Endometrium (tissue), 2 donors: ENCODE data around the gene TMEM254.
"Not testable (repeated sequence)": the region's sequence is repeated elsewhere in the genome, so short reads cannot be mapped to it uniquely, and the experiment has no call there.

Experiments
- FAIRE-seq: peaks from 2 replicates; lab custom pipeline; 2012; peaks lifted over from hg19 to GRCh38; lab: Jason Lieb, UNC
- donor health status: control.
- donor health status: control.

Gene TMEM254

GRCh38 chr10:80133206-80133605 lies 54.7 kb downstream of the TMEM254 start:
- no peak for FAIRE-seq

- not testable (repeated sequence) for FAIRE-seq
These were observed 55.2 kb downstream of the TMEM254 start for GRCh38 chr10:80133687-80134086.

DNA sequence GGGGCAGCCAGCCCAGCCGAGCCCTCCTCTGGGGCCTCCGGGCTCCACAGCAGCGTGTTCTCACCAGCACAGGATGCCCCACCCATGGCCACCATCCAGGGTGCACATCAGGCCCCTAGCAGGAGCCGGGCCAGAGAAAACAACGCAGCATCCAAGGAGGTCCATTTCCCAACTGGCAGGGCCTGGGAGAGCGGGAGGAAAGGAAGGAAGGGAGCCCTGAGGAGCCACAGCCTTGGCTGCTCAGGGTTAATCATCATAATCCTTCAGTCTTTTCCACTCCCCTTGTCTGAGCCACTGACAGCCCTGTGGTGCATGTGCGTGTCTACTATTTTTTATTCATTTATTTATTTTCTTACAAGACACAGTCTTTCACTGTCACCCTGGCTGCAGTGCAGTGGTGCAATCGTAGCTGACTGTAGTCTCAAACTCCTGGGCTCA lies 57.7 kb downstream of the TMEM254 start:
- no peak for FAIRE-seq

- FAIRE-seq: no peak
These were observed 58.8 kb downstream of the TMEM254 start for GRCh38 chr10:80137031-80137862.

GRCh38 chr10:80137920-80138319 lies 59.5 kb downstream of the TMEM254 start:
- no peak for FAIRE-seq

DNA sequence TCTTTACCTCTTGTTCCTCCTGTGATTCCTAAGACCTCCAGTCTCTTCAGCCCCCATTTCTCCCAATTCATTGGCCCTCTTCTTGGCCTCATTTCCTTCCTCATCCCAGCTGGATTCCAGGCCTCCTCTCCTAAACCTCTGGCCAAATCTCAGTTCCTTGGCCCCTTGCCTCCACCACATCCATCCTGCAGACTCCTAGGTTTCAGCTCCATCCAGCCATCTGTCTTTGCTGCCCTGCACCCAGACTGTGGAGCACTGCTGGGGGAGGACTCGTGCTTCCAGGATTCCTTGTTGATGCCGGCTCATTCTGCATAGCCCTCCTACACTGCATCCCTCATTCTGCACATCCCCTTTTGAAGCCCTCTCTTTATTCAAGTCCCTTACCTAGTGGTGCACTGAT lies 60.8 kb downstream of the TMEM254 start:
- FAIRE-seq: no peak

GRCh38 chr10:80140251-80140650 lies 61.8 kb downstream of the TMEM254 start:
- FAIRE-seq: no peak

- FAIRE-seq: no peak
These were observed 63.4 kb downstream of the TMEM254 start for GRCh38 chr10:80141696-80142460.
